GM18526 (cell line): ENCODE results near the gene RIC8A.

Source experiments
- POLR2A ChIP-seq: IDR thresholded peaks from 3 replicates; pipeline ENCODE4 v1.6.1; 2011; ENCODE audit not compliant: insufficient read length; ENCODE audit errors: extremely low read depth

Gene RIC8A

DNA sequence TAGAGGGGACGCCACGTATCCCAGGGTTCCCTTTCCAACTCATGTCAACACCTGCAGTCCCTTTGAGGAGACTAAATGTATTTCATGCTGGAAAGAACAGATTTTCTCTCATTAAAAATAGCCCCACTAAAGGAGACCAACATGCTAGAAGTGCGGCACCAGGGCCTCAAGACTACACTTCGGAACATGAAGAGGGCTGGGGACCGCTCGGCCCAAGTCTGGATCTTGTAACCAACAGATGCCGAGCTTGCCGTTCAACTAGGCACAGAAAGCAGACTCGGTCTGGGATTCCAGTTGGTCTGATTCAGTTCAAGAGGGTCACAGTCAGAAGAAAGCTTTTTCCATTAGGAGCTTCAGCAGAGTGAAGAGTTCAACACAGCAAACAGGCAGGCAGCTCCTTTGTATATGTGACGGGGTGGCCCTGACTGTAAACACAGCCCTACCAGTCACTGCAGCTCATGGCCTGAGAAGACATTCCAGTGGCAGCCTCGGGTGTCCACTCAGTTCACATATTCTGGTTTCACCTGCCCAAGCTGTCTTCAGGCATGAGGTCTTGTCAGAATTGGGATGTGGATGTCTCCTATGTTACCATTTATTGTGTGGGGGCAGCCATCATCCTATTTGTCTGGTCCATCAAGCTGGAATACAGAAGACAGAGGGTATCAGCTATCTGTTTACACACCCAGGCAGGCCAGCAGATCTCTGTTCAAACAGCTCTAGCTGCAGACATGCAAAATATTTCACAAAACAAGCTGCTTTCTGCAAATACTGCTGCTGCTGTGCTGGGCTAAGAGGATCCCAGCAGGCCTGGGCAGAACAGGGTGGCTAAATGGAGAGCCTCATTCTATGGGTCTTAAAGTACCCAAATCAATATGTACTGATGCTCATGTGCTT is 8.8 kb downstream of the RIC8A start:
- no peak for TF ChIP-seq POLR2A

DNA sequence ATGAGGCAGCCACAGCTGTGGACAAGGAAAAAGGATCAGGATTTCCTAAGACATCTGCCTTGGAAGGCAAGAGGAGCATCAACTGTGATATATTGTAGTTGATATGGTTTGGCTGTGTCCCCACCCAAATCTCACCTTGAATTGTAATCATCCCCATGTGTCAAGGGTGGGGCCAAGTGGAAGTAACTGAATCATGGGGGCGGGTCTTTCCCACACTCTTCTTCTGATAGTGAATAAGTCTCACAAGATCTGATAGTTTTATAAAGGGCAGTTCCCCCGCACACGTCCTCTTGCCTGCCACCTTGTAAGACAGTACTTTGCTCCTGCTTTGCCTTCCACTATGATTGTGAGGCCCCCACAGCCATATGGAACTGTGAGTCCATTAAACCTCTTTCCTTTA is 10.2 kb downstream of the RIC8A start:
- no peak for TF ChIP-seq POLR2A

DNA sequence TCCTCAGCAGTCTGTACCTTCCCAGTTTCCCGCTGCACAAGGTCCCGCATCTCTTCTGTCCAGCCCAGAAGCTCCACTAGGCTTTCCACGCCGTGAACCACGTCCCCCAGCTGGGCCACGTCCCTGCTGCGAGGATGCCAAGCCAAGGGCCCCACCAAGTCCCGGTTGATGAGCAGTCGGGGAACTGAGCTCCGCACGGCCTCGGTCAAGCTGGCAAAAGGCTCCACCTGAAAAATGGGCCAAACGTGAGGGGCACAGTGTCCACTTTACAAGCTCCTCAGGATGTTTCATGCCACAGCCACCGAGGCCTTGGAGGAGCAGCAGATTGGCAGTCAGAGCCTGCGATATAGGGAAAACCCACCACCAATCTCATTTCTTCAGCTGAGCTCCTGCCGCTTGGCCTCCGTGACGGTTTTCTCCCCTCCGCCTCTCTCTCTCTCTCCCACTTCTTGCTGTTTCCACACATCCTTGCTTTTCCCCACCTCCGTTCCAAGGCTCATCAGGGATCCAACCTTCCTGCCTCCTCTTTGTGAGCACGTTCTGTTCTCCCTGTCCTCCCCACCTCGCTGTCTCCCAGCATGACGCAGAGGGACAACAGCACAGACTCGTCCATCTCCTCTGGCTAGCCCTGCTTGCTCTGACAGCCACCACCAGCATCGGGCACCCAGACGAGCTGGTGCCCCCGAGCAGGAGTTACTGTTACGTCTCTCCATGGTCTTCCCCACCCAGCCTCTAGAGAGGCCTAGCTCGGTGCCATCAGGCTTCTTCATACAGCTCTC is 11.5 kb downstream of the RIC8A start:
- no peak for TF ChIP-seq POLR2A

DNA sequence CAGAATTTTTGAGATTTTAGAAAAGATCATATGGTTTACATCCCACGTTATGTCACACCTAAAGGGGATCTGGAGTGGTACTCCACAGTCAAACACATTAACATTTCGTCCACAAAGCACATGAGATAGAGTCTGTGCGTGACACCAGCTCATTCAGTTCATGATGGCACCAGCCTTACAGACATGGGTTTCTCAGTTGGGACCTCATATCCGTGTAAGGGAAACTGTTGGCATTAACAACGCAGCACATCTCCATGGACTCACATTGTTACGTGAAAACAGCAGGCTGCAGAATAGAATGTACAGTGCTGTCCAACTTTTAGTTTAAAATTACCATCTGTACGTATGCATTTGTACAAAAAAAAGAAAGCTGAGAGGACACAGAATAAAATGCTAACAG is 14.0 kb downstream of the RIC8A start:
- no peak for TF ChIP-seq POLR2A

DNA sequence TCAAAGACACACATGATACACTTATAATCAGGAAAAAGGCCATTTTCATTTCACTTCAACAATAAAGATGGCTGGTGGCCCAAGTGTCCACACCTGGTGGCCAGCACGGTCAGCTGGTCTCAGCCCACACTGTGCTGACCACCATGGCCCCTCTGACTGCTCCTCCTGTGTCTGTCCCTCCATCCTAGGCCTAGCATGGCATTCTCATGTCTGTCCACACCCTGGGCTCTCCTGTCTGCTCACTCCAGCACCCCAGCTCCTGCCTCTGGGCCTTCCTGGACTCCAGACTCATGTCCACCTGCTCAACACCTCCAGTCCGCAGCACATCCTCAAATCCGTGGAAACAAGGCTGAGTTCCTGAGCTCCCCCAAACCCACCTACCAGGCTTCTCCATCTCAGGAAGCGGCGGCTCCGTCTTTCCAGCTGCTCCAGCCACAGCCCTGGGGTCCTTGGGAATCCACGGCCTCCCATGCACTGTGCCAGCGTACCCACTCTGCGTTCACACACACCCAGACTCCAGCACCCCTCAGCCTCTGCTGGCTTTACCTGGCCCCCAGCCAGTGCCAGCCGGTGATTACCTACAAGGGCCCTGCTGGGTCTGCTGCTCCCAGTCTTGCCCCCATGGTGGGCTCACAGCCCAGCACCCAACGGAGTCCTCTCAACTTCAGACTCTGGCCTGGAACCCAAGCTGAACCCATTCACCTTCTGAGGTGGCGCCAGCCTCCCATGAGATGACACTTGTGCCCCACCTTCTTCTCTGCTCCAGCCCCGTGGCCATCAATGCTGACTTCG is 14.7 kb downstream of the RIC8A start:
- no peak for TF ChIP-seq POLR2A

DNA sequence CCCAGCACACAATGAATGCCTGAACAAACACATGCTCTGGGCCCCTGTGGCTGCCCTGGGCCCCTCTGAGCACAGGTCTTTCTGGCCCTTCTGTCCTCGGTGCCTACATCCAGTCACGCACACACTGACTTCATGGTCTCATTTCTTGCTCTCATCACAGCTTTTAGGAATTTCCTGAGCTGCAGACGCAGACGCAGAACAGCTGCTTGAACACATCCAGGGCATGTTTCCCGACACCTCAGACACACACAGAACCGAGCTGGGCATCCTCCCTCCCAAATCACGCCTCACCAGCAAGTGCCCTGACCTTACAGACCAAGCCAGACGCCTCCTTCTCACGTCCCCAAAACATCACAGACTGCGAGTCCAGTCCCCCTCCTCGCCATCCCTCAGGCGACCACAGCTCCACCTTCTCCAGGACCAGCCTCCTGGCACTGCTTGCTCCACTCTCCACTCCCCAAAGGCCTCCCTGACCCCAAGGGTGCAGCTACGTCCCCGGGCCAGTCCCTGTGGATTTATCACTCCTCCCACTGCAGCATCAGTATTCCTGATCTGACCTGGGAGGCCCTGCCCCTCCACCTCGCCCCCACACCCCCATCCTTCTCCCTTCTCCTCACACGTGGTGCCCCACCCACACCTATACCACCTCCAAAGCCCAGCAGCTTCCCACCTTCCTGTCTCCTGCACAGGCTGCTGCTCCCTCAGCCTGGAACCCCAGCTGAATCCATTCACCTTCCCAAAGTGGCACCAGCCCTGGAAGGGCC is 15.7 kb downstream of the RIC8A start:
- TF ChIP-seq POLR2A = no peak

DNA sequence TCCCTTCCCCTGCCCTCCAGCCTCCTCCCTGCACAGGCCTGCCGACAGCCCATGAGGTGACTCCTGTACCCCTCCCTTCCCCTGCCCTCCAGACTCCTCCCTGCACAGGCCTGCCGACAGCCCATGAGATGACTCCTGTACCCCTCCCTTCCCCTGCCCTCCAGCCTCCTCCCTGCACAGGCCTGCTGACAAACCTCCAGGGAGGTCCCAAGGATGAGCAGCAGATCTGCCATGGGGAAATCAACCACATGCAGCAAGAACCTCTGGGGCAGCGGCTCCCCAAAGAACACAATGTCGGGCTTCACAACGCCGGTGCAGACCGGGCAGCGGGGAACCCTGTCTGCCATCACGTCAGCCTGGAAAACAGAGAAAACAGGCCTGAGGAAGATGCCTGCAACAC is 16.4 kb downstream of the RIC8A start:
- TF ChIP-seq POLR2A = no peak

DNA sequence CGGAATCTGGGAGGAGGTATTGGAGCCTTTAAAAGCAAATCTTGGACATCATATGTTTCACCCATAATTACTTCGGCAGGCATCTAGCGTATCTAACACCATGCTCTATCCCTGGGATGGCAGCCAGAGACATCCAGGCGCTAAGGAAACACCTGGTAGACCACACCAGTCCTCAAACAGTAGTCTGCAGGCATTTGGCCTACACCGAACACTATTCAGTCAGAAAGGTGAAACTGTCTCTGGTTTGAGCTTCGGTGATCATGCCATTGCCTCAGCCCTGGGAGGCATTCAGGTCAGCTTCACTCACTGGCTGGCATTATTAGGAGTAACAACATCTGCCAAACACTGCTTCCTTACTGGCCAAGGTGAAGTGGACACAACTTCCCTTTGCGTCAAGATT is 16.9 kb downstream of the RIC8A start:
- no peak for TF ChIP-seq POLR2A

DNA sequence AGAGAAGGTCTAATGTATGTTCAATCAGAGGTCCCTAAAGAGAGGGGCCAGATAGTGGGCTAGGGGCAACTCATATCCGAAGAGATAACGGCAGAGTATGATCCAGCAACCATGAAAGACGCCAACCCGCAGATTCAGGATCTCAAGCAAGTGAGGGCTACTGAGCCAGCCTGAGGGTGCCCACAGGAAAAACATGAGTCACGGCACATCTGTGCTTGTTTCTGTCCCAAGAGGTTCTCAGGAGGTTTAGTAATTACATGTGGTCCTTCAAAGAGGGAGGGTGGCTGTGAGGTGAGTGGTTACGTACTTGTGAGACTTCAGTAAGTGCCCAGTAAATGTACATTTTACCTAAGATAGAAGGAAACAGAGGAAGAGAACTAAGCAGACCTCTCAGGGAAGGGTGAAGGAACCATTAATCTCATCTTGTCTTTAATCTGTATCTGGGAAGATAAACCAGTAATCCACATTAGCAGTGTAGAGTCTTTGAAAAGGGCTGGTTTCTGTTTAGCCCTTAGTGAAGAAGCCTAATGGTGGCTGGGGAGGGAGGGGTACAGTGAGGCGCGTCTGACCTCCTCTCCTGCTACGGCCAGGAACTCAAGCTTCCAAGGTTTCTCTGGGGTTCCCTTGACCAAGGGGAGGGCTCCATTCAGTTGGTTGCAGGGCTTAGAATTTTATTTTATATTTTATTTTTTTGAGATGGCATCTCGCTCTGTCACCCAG is 18.4 kb downstream of the RIC8A start:
- TF ChIP-seq POLR2A = no peak

DNA sequence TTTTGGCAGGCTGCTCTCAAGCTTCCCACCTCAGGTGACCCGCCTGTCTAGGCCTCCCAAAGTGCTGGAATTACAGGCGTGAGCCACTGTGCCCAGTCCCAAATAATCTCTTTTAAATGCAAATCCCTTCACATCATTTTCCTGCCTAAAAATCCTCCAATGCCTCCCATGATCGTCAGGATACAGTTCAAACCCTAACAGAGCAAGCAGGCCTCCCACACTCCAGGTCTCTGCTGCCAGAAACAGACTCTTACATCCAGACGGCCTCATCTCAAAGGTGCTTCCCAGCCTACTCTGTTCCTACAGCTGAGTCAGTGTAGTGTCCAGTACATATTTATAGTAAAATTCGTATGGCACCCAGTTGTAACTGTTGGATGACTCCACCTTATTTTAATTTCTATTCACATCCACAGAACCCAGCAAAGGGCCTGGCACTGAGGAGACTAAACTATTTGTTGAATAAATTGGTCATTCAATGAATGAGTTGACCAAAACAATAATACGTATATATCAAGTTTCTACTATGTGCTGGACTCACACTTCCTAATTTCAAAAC is 20.4 kb downstream of the RIC8A start:
- no peak for TF ChIP-seq POLR2A

DNA sequence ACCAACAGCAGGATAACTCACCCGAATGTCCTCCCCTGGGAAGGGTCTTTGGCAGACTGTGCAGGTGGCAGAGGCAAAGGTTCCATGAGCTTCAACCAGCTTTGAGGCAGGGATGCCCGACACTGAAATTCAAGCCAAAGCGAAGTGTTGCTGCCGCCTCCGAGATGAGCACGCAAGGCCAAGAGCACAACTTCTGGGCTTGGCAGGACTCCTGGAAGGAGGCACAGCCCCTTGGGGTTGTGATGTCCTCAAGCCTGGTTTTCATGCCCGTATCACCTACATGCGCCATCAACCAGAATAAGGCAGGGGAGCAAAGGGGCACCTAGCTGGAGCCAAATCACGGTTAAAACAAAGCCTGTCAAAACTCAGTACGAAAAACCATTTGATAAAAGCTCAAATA is 22.9 kb downstream of the RIC8A start:
- no peak for TF ChIP-seq POLR2A

DNA sequence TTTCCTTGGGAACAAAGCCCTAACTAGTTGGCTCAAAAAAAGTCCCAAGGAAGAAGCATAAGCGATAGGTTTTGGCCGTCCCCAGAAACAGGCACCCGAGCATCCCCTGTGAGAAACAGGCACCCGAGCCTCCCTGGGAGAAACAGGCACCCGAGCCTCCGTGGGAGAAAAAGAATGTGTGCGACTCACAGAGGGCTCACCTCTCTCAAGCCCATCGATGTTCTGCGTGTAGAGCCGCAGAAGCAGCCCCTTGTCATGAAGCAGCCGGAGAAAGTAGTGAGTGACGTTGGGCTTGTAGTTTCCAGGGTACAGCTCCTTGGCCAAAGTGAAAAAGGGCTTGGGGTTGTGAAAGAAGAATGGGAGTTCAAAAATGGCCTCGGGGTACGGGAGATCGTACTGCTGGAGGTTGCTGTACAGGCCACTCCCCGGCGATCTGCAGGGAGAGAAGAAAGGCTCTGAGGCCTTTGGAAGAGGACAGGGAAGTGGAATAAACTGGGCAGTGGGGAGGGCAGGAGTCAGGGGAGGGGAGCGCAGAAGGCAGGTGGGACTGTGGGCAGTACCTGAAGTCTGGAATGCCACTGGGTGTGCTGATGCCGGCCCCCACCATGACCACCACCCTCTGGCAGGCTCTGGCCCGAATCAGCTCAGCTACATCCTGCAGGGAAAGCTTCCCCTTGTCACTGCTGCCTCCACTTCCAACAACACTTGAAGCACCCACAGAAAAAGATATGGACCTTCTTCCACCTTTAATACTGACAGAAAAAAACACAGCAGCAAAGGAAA is 25.5 kb downstream of the RIC8A start:
- TF ChIP-seq POLR2A = no peak

DNA sequence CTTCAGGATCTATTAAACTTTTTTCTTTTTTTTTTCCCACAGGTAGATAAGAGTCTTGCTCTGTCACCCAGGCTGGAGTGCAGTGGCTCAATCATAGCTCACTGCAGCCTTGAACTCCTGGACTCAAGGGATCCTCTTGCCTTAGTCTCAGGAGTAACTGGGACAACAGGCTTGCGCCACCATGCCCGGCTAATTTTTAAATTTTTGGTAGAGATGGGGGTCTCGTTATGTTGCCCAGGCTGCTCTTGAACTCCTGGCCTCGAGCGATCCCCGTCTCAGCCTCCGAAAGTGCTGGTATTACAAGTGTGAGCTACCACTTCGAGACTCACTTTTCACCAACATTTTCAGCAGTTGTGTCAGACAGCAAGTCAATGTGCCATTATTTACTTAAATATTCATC is 27.7 kb downstream of the RIC8A start:
- TF ChIP-seq POLR2A = no peak
